Lower leg skin (tissue), 4 donors: ENCODE measurements around the gene IRX6. TPM values are rescaled to one million over a fixed set of nuclear protein-coding genes. Genes with fewer than 3 reads are reported as not detected.
A peak's percentile ranks its signal among the peaks of the same experiment; 100 is the strongest.

ENCODE experiments used
- DNase-seq, 2 donors: peaks; one replicate each; pipeline ENCODE4 v3.0.0-alpha.2; 2019; ENCODE audit warnings: low spot score in 2 of 2
- H3K4me3 ChIP-seq: fragments of 200-600 bp; sonication (generic); 2 replicates; pipeline ENCODE4 v1.5.1; 2017; ENCODE audit warnings: mild to moderate bottlenecking, low read depth; ENCODE audit not compliant: poor library complexity, severe bottlenecking
- POLR2A ChIP-seq, 2 donors: fragments of 450-650 bp; IDR thresholded peaks; one replicate each; pipeline ENCODE4 v1.6.1; 2016 to 2017; ENCODE audit warnings: antibody characterized with exemption in 2 of 2, mild to moderate bottlenecking in 1 of 2, moderate library complexity in 1 of 2
- WGBS, 2 donors: methylation state at CpG; one replicate each; pipeline ENCODE4 v1.1.5; 2018; 5-methylcytosine and 5-hydroxymethylcytosine counted together
- intact Hi-C: fragments of 100-400 bp; cut with DNase I; formaldehyde crosslinking; loops from one replicate; pipeline ENCODE4 v1.15.0; 2023; ENCODE audit warnings: low total_unique reads
- total RNA-seq, 4 donors: library from RNA; depleted of rRNA; stranded (reverse); fragments of >200 nt; gene quantifications; one replicate each; pipeline ENCODE4 v1.1.0, GENCODE V29; 2016
- TF ChIP-seq, protein P1 (sequence below), 3 donors: fragments of 450-650 bp; IDR thresholded peaks; one replicate each; pipeline ENCODE4 v1.5.1; 2016; ENCODE audit warnings: antibody characterized with exemption in 3 of 3, mild to moderate bottlenecking in 3 of 3, moderate library complexity in 2 of 3

IRX6 gene
- total RNA-seq, 4 donors from 2014 or later: 6.7 to 17.7 (median 13.3) TPM

DNA sequence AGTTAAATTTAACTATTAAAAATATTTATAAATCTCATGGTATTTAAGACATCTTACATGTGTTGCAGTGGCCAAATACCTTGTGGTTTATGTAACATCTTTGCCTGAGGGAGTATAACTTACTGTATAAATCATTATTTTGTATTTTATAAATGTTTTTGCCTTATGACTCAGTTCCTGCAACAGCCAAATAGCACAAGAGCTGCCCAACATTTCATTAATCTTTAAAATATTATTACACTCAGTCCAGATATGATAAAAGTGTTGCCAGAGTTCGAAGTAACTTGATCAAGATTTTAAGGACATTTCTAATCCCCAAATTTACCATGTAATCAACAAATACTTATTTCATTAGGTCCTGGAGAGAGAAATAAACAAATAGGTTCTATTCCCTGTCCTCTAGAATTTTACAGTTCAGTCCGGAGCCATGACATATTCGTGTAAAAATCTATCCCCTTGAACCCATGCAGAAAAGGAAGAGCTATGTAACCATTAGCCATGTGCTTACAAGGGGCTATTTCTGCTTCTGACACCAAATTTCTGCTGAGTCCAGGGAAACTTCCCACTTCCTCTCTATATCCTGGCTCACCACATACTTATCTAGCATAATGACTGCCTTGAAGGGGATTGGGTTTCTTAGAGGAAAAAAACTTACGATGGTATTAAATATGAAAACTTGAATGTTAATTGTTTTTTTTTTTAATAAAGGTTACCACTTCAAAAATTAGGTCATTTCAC is 44.0 kb downstream of the IRX6 start:
- no peak for TF ChIP-seq POLR2A (IDR thresholded peaks at IDR 0.05)
- TF ChIP-seq, protein P1, sequence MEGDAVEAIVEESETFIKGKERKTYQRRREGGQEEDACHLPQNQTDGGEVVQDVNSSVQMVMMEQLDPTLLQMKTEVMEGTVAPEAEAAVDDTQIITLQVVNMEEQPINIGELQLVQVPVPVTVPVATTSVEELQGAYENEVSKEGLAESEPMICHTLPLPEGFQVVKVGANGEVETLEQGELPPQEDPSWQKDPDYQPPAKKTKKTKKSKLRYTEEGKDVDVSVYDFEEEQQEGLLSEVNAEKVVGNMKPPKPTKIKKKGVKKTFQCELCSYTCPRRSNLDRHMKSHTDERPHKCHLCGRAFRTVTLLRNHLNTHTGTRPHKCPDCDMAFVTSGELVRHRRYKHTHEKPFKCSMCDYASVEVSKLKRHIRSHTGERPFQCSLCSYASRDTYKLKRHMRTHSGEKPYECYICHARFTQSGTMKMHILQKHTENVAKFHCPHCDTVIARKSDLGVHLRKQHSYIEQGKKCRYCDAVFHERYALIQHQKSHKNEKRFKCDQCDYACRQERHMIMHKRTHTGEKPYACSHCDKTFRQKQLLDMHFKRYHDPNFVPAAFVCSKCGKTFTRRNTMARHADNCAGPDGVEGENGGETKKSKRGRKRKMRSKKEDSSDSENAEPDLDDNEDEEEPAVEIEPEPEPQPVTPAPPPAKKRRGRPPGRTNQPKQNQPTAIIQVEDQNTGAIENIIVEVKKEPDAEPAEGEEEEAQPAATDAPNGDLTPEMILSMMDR (IDR thresholded peaks at IDR 0.05): no peak
- DNase-seq: no peak
- H3K4me3 ChIP-seq: no peak overlapping the region
- intact Hi-C loops: no loop called here
- 32 to 41% methylated on average over 4 of the region's 4 CpGs for WGBS, 2 donors

DNA sequence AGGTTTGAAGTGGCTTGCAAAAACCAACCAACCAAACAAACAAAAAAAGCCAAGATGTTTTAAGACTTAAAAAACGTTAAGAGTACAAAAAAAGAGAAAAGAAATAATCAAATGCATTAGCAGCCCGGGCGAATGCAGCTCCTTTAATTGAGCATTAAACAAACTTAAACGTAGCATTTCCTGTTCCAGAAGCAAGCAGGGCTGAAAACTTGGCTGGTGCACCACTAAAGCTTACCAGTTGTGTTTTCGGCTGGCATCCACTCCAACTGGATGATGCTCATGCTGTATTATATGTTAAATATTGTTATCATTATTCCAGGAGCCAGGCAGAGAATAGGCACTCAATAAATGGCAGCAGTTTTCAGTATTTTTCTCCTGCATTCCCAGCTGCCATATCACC is 45.1 kb downstream of the IRX6 start:
- TF ChIP-seq, protein P1 (IDR thresholded peaks at IDR 0.05): no peak
- TF ChIP-seq POLR2A (IDR thresholded peaks at IDR 0.05): no peak
- no peak for DNase-seq
- intact Hi-C loops: no loop called here
- no peak overlapping the region for H3K4me3 ChIP-seq
- 38 to 48% methylated on average over 5 of the region's 5 CpGs for WGBS, 2 donors

DNA sequence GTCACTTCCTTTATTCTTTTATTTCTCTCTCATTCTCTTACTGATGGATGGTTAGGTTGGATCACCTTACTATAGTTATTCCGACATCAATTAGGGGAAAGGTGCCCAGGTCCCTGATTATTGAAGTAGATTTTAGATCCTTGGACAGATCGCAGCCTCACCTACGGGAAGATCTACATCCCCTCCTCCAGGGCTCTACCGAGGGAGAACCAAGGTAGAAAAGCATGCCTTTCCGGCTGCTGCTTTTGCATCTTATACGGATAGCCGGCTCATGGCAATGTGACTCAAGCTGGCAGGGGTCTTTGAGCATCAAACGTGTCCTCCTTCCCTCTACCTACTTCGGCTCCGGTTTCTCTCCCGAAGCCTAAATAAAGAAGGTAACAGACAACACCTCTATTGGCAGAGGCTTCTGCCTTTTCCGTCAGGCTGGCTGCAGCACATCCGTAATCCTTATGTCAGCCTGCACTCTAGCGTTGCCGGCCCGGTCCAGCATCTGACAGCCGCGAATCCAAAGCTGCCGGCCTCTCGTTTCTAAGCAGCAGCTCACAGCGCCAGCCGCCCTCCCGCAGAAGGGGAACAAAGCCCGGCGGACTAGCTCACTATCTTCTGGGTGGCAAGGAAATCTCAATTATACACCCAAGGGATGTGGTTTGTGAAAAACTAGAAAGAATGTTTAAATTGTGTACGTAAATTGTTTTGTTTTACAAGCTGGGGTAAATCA is 46.9 kb downstream of the IRX6 start:
- 8 to 9% methylated on average over 26 of the region's 26 CpGs for WGBS, 2 donors
- no peak overlapping the region for H3K4me3 ChIP-seq
- peak; percentile 65 to 94 for DNase-seq
- no peak for TF ChIP-seq POLR2A (IDR thresholded peaks at IDR 0.05)
- intact Hi-C loops: no loop called here

DNA sequence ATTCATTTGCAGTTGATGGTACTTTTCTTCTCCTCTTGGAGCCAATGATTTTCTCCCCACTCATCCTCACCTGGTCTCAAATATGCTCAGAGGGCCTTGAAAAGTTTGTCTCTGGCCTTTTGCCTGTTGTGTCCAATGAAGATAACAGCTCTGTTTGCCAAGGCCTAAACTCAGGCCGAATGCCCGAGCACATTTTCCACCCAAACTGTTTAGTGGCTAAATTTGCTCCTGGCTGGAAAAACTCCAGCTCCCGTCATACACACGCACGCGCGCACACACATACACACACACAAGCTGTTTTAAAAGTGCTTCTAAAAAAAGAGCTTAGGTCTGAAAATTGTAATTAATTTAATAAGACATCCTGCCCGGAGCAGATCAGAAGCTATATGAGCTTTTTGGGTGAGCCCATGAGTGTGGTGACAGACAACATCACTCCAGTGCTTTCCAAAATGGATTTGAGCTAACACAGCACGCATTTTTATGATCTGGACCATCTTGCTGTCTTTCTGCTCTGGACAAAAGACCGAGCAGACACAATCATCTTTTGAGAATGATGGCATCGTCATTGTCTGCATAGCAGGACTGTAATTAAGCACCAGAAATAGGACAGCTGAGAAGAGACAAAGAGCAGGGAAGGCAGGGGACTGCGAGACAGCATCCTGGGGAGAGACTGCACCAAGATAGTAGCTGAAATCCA is 48.9 kb downstream of the IRX6 start:
- WGBS, 2 donors: 66 to 67% methylated on average over 12 of the region's 12 CpGs
- intact Hi-C loops: no loop called here
- DNase-seq: no peak
- no peak overlapping the region for H3K4me3 ChIP-seq
- no peak for TF ChIP-seq POLR2A (IDR thresholded peaks at IDR 0.05)
- TF ChIP-seq, protein P1 (IDR thresholded peaks at IDR 0.05): no peak

DNA sequence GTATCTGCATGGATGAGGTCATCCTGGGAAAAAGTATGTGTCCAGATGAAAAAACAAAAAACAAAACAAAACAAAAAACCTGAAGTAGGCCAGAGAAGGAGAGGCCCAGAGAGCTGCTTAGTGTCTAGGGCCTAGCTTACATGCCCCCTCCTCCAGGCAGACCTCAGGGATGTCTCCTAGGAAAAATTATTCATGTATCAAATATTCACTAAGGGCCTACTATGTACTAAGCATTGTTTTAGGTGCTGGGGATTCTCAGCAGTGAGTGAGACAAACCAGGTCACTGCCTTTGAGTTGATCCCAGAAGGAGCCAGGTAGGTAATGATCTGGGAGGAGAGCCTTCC is 49.5 kb downstream of the IRX6 start:
- H3K4me3 ChIP-seq: no peak overlapping the region
- no peak for DNase-seq
- TF ChIP-seq, protein P1 (IDR thresholded peaks at IDR 0.05): no peak
- TF ChIP-seq POLR2A (IDR thresholded peaks at IDR 0.05): no peak
- intact Hi-C loops: no loop called here

DNA sequence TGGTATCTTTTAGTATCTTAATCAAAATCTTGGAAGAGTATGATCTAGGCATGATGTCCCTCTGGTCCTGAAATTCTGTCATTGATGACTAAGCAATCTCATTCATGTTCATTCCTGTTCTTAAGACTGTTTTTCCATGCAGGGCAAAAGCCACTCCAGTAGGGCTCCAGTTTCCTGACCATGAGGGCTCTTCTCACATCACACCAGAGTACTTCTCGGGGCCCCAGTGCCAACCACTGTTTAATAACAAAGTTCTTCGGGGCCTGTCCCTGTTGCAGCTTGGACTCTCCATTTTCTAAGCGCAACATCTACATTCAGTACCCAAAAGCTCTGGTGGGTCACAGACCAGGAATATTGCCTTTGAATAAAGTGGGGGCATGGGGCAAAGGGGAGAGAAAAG is 52.0 kb downstream of the IRX6 start:
- intact Hi-C loops: no loop called here
- no peak for DNase-seq
- WGBS, 2 donors: 93 to 97% methylated on average over 3 of the region's 3 CpGs
- TF ChIP-seq, protein P1 (IDR thresholded peaks at IDR 0.05): no peak
- no peak for TF ChIP-seq POLR2A (IDR thresholded peaks at IDR 0.05)
- H3K4me3 ChIP-seq: no peak overlapping the region
